IgD-negative memory B cell (primary cell): ENCODE data around the gene MED13. TPM values are rescaled to one million over a fixed set of nuclear protein-coding genes. Genes with fewer than 3 reads are reported as not detected.

Experiments
- H3K27ac Mint-ChIP-seq, 3 donors: one replicate each; pipeline ENCODE4 v1.8.0; 2020 to 2022; ENCODE audit warnings: mild to moderate bottlenecking in 3 of 3, mixed read lengths in 3 of 3, moderate library complexity in 1 of 3
- H3K27me3 Mint-ChIP-seq: one replicate; pipeline ENCODE4 v1.8.0; 2021; ENCODE audit warnings: mixed read lengths
- H3K36me3 Mint-ChIP-seq: one replicate; pipeline ENCODE4 v1.8.0; 2020; ENCODE audit warnings: mild to moderate bottlenecking, mixed read lengths
- H3K4me1 Mint-ChIP-seq, 3 donors: one replicate each; pipeline ENCODE4 v1.8.0; 2020 to 2022; ENCODE audit warnings: mixed read lengths in 3 of 3, mild to moderate bottlenecking in 1 of 3
- H3K4me3 Mint-ChIP-seq, 4 donors: one replicate each; pipeline ENCODE4 v1.8.0; 2020 to 2022; ENCODE audit warnings: mild to moderate bottlenecking in 4 of 4, mixed read lengths in 4 of 4, moderate library complexity in 3 of 4
- H3K9me3 Mint-ChIP-seq, 3 donors: one replicate each; pipeline ENCODE4 v1.8.0; 2020 to 2021; ENCODE audit warnings: mixed read lengths in 3 of 3, mild to moderate bottlenecking in 1 of 3
- polyA plus RNA-seq: library from polyadenylated mRNA; unstranded; fragments of 300-500 nt; fragmentation: Illumina TruSeq; gene quantifications from one replicate; pipeline ENCODE4 v1.2.3, GENCODE V29; 2021

MED13 gene
- polyA plus RNA-seq, 1 donor from 2014 or later: 3.7 TPM

GRCh38 chr17:62096401-62096670, 31.3 kb upstream of the MED13 start:
- no peaks in the 10 kb centered on the region for H3K27me3 Mint-ChIP-seq
- no peaks in the 10 kb centered on the region for H3K9me3 Mint-ChIP-seq
- peaks cover 21 to 38% (median 33%) of the 10 kb centered on the region in 3 donors for H3K4me1 Mint-ChIP-seq
- H3K27ac Mint-ChIP-seq: peak overlapping the region in 1 of 3 donors; percentile 40
- no peak overlapping the region for H3K4me3 Mint-ChIP-seq
- peaks cover 4% of the 10 kb centered on the region for H3K36me3 Mint-ChIP-seq

- Mint-ChIP-seq H3K4me3 (peak overlapping the region in 2 of 4 donors; percentile 13), H3K4me1 (peaks cover 22 to 30% (median 24%) of the 10 kb centered on the region in 3 donors), H3K36me3 (peaks cover 2% of the 10 kb centered on the region), H3K9me3 (no peaks in the 10 kb centered on the region), H3K27ac (peak overlapping the region in 1 of 3 donors; percentile 72), H3K27me3 (no peaks in the 10 kb centered on the region)
These were observed 29.1 kb upstream of the MED13 start for GRCh38 chr17:62094175-62094574.

- Mint-ChIP-seq H3K27ac (peak overlapping the region in 2 of 3 donors; percentile 27 to 72), H3K36me3 (no peaks in the 10 kb centered on the region)
These were observed 28.4 kb upstream of the MED13 start for GRCh38 chr17:62093188-62094155.

GRCh38 chr17:62092784-62093183, 27.7 kb upstream of the MED13 start:
- H3K9me3 Mint-ChIP-seq: no peaks in the 10 kb centered on the region
- H3K4me1 Mint-ChIP-seq: peaks cover 11 to 17% (median 14%) of the 10 kb centered on the region in 3 donors
- no peaks in the 10 kb centered on the region for H3K27me3 Mint-ChIP-seq
- no peaks in the 10 kb centered on the region for H3K36me3 Mint-ChIP-seq
- peak overlapping the region in 1 of 4 donors; percentile 28 for H3K4me3 Mint-ChIP-seq
- no peak overlapping the region for H3K27ac Mint-ChIP-seq

More at GRCh38 chr17:62093188-62094155, 28.4 kb upstream of the MED13 start:
- no peaks in the 10 kb centered on the region for H3K27me3 Mint-ChIP-seq
- no peaks in the 10 kb centered on the region for H3K9me3 Mint-ChIP-seq
- H3K4me1 Mint-ChIP-seq: peaks cover 15 to 23% (median 17%) of the 10 kb centered on the region in 3 donors
- H3K4me3 Mint-ChIP-seq: peak overlapping the region in 2 of 4 donors; percentile 13 to 28

- Mint-ChIP-seq H3K9me3 (no peaks in the 10 kb centered on the region), H3K27ac (peak overlapping the region in 1 of 3 donors; percentile 53), H3K4me3 (peak overlapping the region in 1 of 4 donors; percentile 28), H3K27me3 (no peaks in the 10 kb centered on the region), H3K4me1 (peaks cover 8 to 14% (median 11%) of the 10 kb centered on the region in 3 donors), H3K36me3 (no peaks in the 10 kb centered on the region)
These were observed 26.7 kb upstream of the MED13 start for GRCh38 chr17:62091804-62092203.

- H3K27me3 Mint-ChIP-seq: no peaks in the 10 kb centered on the region
- H3K36me3 Mint-ChIP-seq: no peaks in the 10 kb centered on the region
- H3K4me3 Mint-ChIP-seq: no peak overlapping the region
- H3K9me3 Mint-ChIP-seq: no peaks in the 10 kb centered on the region
- no peak overlapping the region for H3K27ac Mint-ChIP-seq
- peaks cover 10 to 17% (median 11%) of the 10 kb centered on the region in 3 donors for H3K4me1 Mint-ChIP-seq
These were observed 25.8 kb upstream of the MED13 start for GRCh38 chr17:62090868-62091267.

- H3K27ac Mint-ChIP-seq: peak overlapping the region in 1 of 3 donors; percentile 67
- H3K36me3 Mint-ChIP-seq: no peaks in the 10 kb centered on the region
These were observed 25.1 kb upstream of the MED13 start for GRCh38 chr17:62090021-62090824.

GRCh38 chr17:62089334-62089733, 24.3 kb upstream of the MED13 start:
- H3K27ac Mint-ChIP-seq: no peak overlapping the region
- no peak overlapping the region for H3K4me3 Mint-ChIP-seq
- H3K4me1 Mint-ChIP-seq: peaks cover 16 to 24% (median 18%) of the 10 kb centered on the region in 3 donors
- H3K36me3 Mint-ChIP-seq: no peaks in the 10 kb centered on the region
- no peaks in the 10 kb centered on the region for H3K9me3 Mint-ChIP-seq
- no peaks in the 10 kb centered on the region for H3K27me3 Mint-ChIP-seq

More at GRCh38 chr17:62090021-62090824, 25.1 kb upstream of the MED13 start:
- no peak overlapping the region for H3K4me3 Mint-ChIP-seq
- H3K4me1 Mint-ChIP-seq: peaks cover 11 to 23% (median 14%) of the 10 kb centered on the region in 3 donors
- no peaks in the 10 kb centered on the region for H3K27me3 Mint-ChIP-seq
- no peaks in the 10 kb centered on the region for H3K9me3 Mint-ChIP-seq

GRCh38 chr17:62086737-62087136, 21.7 kb upstream of the MED13 start:
- H3K4me1 Mint-ChIP-seq: peaks cover 9 to 11% (median 10%) of the 10 kb centered on the region in 3 donors
- H3K36me3 Mint-ChIP-seq: no peaks in the 10 kb centered on the region
- H3K4me3 Mint-ChIP-seq: no peak overlapping the region
- H3K9me3 Mint-ChIP-seq: no peaks in the 10 kb centered on the region
- no peaks in the 10 kb centered on the region for H3K27me3 Mint-ChIP-seq
- H3K27ac Mint-ChIP-seq: no peak overlapping the region

GRCh38 chr17:62085511-62086408, 20.7 kb upstream of the MED13 start:
- no peaks in the 10 kb centered on the region for H3K27me3 Mint-ChIP-seq
- H3K4me1 Mint-ChIP-seq: peaks cover 9 to 11% (median 10%) of the 10 kb centered on the region in 3 donors
- H3K9me3 Mint-ChIP-seq: no peaks in the 10 kb centered on the region
- peak overlapping the region in 2 of 3 donors; percentile 14 to 25 for H3K27ac Mint-ChIP-seq
- H3K36me3 Mint-ChIP-seq: no peaks in the 10 kb centered on the region
- peak overlapping the region in 2 of 4 donors; percentile 10 to 41 for H3K4me3 Mint-ChIP-seq

- H3K36me3 Mint-ChIP-seq: no peaks in the 10 kb centered on the region
- H3K27ac Mint-ChIP-seq: no peak overlapping the region
- H3K4me3 Mint-ChIP-seq: no peak overlapping the region
- H3K27me3 Mint-ChIP-seq: no peaks in the 10 kb centered on the region
- H3K9me3 Mint-ChIP-seq: no peaks in the 10 kb centered on the region
- H3K4me1 Mint-ChIP-seq: peaks cover 5 to 11% (median 10%) of the 10 kb centered on the region in 3 donors
These were observed 19.5 kb upstream of the MED13 start for GRCh38 chr17:62084585-62084984.

GRCh38 chr17:62083651-62084050, 18.6 kb upstream of the MED13 start:
- Mint-ChIP-seq H3K36me3 (no peaks in the 10 kb centered on the region), H3K4me1 (peaks cover 5 to 11% (median 10%) of the 10 kb centered on the region in 3 donors), H3K4me3 (no peak overlapping the region), H3K9me3 (no peaks in the 10 kb centered on the region), H3K27ac (no peak overlapping the region), H3K27me3 (no peaks in the 10 kb centered on the region)

- H3K27me3 Mint-ChIP-seq: peaks cover 3% of the 10 kb centered on the region
- H3K36me3 Mint-ChIP-seq: no peaks in the 10 kb centered on the region
These were observed 15.6 kb upstream of the MED13 start for GRCh38 chr17:62080647-62081046.

GRCh38 chr17:62078009-62078408, 12.9 kb upstream of the MED13 start:
- Mint-ChIP-seq H3K36me3 (no peaks in the 10 kb centered on the region), H3K4me3 (no peak overlapping the region), H3K27ac (peak overlapping the region in 1 of 3 donors; percentile 84), H3K9me3 (no peaks in the 10 kb centered on the region), H3K4me1 (no peaks in the 10 kb centered on the region), H3K27me3 (peaks cover 3% of the 10 kb centered on the region)

More at GRCh38 chr17:62080647-62081046, 15.6 kb upstream of the MED13 start:
- peaks cover 5 to 7% (median 5%) of the 10 kb centered on the region in 3 donors for H3K4me1 Mint-ChIP-seq
- no peak overlapping the region for H3K4me3 Mint-ChIP-seq
- H3K9me3 Mint-ChIP-seq: no peaks in the 10 kb centered on the region
- no peak overlapping the region for H3K27ac Mint-ChIP-seq
